ENCODE data around the gene MSH3.

GRCh38 chr5:80809451-80809850 is 155.0 kb downstream of the MSH3 start:
- TF ChIP-seq CTCF (IDR thresholded peaks at IDR 0.05) (no peak), POLR2A (IDR thresholded peaks at IDR 0.05) (no peak)
